GM23338 (cell line): ENCODE data around the gene SORBS2.

Experiments used
- CREB1 ChIP-seq: fragments of 250-450 bp; sonication (Bioruptor Pico); IDR thresholded peaks from 2 replicates; pipeline ENCODE4 v1.5.0; 2020; ENCODE audit warnings: low read depth, mild to moderate bottlenecking, moderate library complexity
- CTCF ChIP-seq, 2 experiments: fragments of 200-600 bp in 1 of 2; sonication (generic) in 1 of 2; conservative IDR thresholded peaks; 2 replicates each; pipeline versions ENCODE4 v1.5.1 to v1.6.1; 2016 to 2017; ENCODE audit warnings: antibody characterized with exemption in 2 of 2, low read depth in 2 of 2, mild to moderate bottlenecking in 2 of 2, moderate library complexity in 1 of 2
- EZH2 ChIP-seq: fragments of 200-600 bp; sonication (generic); IDR thresholded peaks from one replicate; pipeline ENCODE4 v1.8.0; 2017; ENCODE audit warnings: antibody characterized with exemption, mild to moderate bottlenecking, low read depth; ENCODE audit not compliant: unreplicated experiment
- EZH2phosphoT487 ChIP-seq: fragments of 200-600 bp; sonication (generic); IDR thresholded peaks from one replicate; pipeline ENCODE4 v1.8.1; 2018; ENCODE audit warnings: antibody characterized with exemption; ENCODE audit not compliant: unreplicated experiment
- JUNB ChIP-seq: IDR thresholded peaks from one replicate; pipeline ENCODE4 v1.6.1; 2016; ENCODE audit warnings: antibody characterized with exemption; ENCODE audit not compliant: unreplicated experiment
- NANOG ChIP-seq: IDR thresholded peaks from 2 replicates; pipeline ENCODE4 v1.6.1; 2016; ENCODE audit warnings: antibody characterized with exemption, borderline replicate concordance
- POLR2AphosphoS5 ChIP-seq: IDR thresholded peaks from 2 replicates; pipeline ENCODE4 v1.6.1; 2016; ENCODE audit warnings: antibody characterized with exemption, low read depth
- REST ChIP-seq: IDR thresholded peaks from one replicate; pipeline ENCODE4 v1.6.1; 2018; ENCODE audit warnings: antibody characterized with exemption; ENCODE audit not compliant: unreplicated experiment
- ZNF331 ChIP-seq: fragments of 250-450 bp; sonication (Bioruptor Pico); IDR thresholded peaks from 2 replicates; pipeline ENCODE4 v1.5.0; 2020; ENCODE audit warnings: low read depth, mild to moderate bottlenecking, moderate library complexity

GRCh38 chr4:185660340-185660739 is 151.7 kb downstream of the SORBS2 start:
- TF ChIP-seq NANOG (no peak), CTCF (conservative IDR thresholded peaks at IDR 0.05; ENCODE audit: low read depth in 2 of 2) (no peak), JUNB (no peak), REST (no peak), EZH2 (no peak), ZNF331 (CRISPR knock-in tag) (no peak), EZH2phosphoT487 (no peak), CREB1 (CRISPR knock-in tag) (no peak), POLR2AphosphoS5 (no peak)
